GM12878 (cell line): ENCODE measurements around the gene SLC25A29. TPM values are rescaled to one million over a fixed set of nuclear protein-coding genes. Genes with fewer than 3 reads are reported as not detected.

Experiments
- ATAC-seq: fragments of 200-7000 bp; cut with Tn5 transposase; 3 replicates; pipeline ENCODE4 v1.9.1; 2020; ENCODE audit warnings: mild to moderate bottlenecking, moderate library complexity
- BruUV-seq: library from RNA; stranded (reverse); fragments of 400-500 nt; replicated peaks from 2 replicates; lab custom pipeline; 2021; lab: Mats Ljungman, UMichigan
- CTCF ChIA-PET: fragments of 300-600 bp; sonication (Branson Sonifier 250); formaldehyde crosslinking; extraction: SDS; loops from one replicate; lab custom pipeline; 2021; ENCODE audit warnings: inconsistent platforms; lab: Yijun Ruan, JAX
- POLR2A ChIA-PET: fragments of 350-600 bp; formaldehyde crosslinking; extraction: SDS; loops from one replicate; lab custom pipeline; 2021; ENCODE audit warnings: inconsistent platforms; lab: Charles Lee
- RAD21 ChIA-PET: fragments of 300-600 bp; sonication (Branson Sonifier 250); formaldehyde crosslinking; loops from one replicate; lab custom pipeline; 2023; ENCODE audit warnings: antibody characterized with exemption; ENCODE audit not compliant: unreplicated experiment; lab: Charles Lee
- SMC1A ChIA-PET: fragments of 300-600 bp; sonication (Branson Sonifier 250); formaldehyde crosslinking; loops from one replicate; lab custom pipeline; 2023; ENCODE audit not compliant: unreplicated experiment, uncharacterized antibody; lab: Charles Lee
- DNase-seq: peaks from one replicate; pipeline ENCODE4 v3.0.0-alpha.2; 2011; ENCODE audit warnings: low read depth, low spot score
- FAIRE-seq: peaks from 3 replicates; lab custom pipeline; 2011; peaks lifted over from hg19 to GRCh38; lab: Jason Lieb, UNC
- H2AFZ ChIP-seq: 2 replicates; pipeline ENCODE4 v1.6.0; 2011; ENCODE audit warnings: low read depth, low read length, control low read depth; ENCODE audit not compliant: control insufficient read depth
- H3K27ac ChIP-seq: 2 replicates; pipeline ENCODE4 v1.5.1; 2011; ENCODE audit warnings: control low read depth; ENCODE audit not compliant: control insufficient read depth, insufficient read depth
- H3K27me3 ChIP-seq, 2 experiments: replicated peaks in 1 of 2; 2 replicates each; pipeline versions ENCODE4 v1.6.0 to v1.6.1; 2011; ENCODE audit warnings: low read length in 1 of 2; ENCODE audit not compliant: control insufficient read depth in 2 of 2, insufficient read depth in 2 of 2
- H3K36me3 ChIP-seq, 2 experiments: 2 replicates each; pipeline ENCODE4 v1.5.1; 2011; ENCODE audit warnings: low read length in 1 of 2; ENCODE audit not compliant: control insufficient read depth in 2 of 2, insufficient read depth in 2 of 2
- H3K4me1 ChIP-seq: 2 replicates; pipeline ENCODE4 v1.6.1; 2011; ENCODE audit warnings: mild to moderate bottlenecking, low read length, moderate library complexity, mixed read lengths; ENCODE audit not compliant: control insufficient read depth, insufficient read depth
- H3K4me2 ChIP-seq: 2 replicates; pipeline ENCODE4 v1.6.0; 2011; ENCODE audit warnings: control low read depth; ENCODE audit not compliant: control insufficient read depth, insufficient read depth
- H3K4me3 ChIP-seq: fragments of 200-600 bp; sonication (generic); 2 replicates; pipeline ENCODE4 v1.5.1; 2016
- H3K79me2 ChIP-seq: 2 replicates; pipeline ENCODE4 v1.6.0; 2011; ENCODE audit warnings: low read length; ENCODE audit not compliant: control insufficient read depth, insufficient read depth
- H3K9ac ChIP-seq: 2 replicates; pipeline ENCODE4 v1.8.0; 2011; ENCODE audit warnings: low read length, control low read depth, mixed read lengths; ENCODE audit not compliant: control insufficient read depth, insufficient read depth
- H3K9me3 ChIP-seq: replicated peaks from 3 replicates; pipeline ENCODE4 v1.5.1; 2011; ENCODE audit warnings: mild to moderate bottlenecking, low read length; ENCODE audit not compliant: control insufficient read depth, insufficient read depth
- H4K20me1 ChIP-seq: 2 replicates; pipeline ENCODE4 v1.6.0; 2011; ENCODE audit not compliant: control insufficient read depth, insufficient read depth
- CBX3 ChIP-seq: fragments of 200-600 bp; sonication (generic); IDR thresholded peaks from 2 replicates; pipeline ENCODE4 v1.6.1; 2016; ENCODE audit warnings: low read depth, borderline replicate concordance
- CTCF ChIP-seq, 3 experiments: IDR thresholded peaks in 2 of 3; conservative IDR thresholded peaks in 1 of 3; 2 replicates each; pipeline ENCODE4 v1.5.1; 2011; ENCODE audit warnings: low read depth in 3 of 3, low read length in 3 of 3, mild to moderate bottlenecking in 3 of 3, control low read depth in 2 of 3, moderate library complexity in 2 of 3, inconsistent platforms in 1 of 3, mixed read lengths in 1 of 3; ENCODE audit not compliant: control insufficient read depth in 2 of 3, insufficient read depth in 1 of 3; ENCODE audit errors: extremely low read depth in 1 of 3
- E2F4 ChIP-seq: IDR thresholded peaks from 2 replicates; pipeline ENCODE4 v1.6.1; 2012; ENCODE audit warnings: low read depth, low read length, improper control_type of control experiment
- EED ChIP-seq: sonication (generic); IDR thresholded peaks from 2 replicates; pipeline ENCODE4 v1.6.1; 2016; ENCODE audit warnings: antibody characterized with exemption, low read depth
- ETV6 ChIP-seq, 2 experiments: fragments of 450-650 bp in 1 of 2; IDR thresholded peaks in 1 of 2; conservative IDR thresholded peaks in 1 of 2; 2 replicates each; pipeline ENCODE4 v1.6.1; 2014; ENCODE audit warnings: antibody characterized with exemption in 1 of 2, borderline replicate concordance in 1 of 2, low read depth in 1 of 2, mild to moderate bottlenecking in 1 of 2, moderate library complexity in 1 of 2
- IKZF1 ChIP-seq: fragments of 450-650 bp; conservative IDR thresholded peaks from 2 replicates; pipeline ENCODE4 v1.6.1; 2017; ENCODE audit warnings: antibody characterized with exemption, mild to moderate bottlenecking
- NBN ChIP-seq: fragments of 450-650 bp; IDR thresholded peaks from 2 replicates; pipeline ENCODE4 v1.6.1; 2016
- PAX8 ChIP-seq: fragments of 450-650 bp; IDR thresholded peaks from 2 replicates; pipeline ENCODE4 v1.6.1; 2017; ENCODE audit warnings: mild to moderate bottlenecking, moderate library complexity
- POLR2AphosphoS2 ChIP-seq: IDR thresholded peaks from 2 replicates; pipeline ENCODE4 v1.6.1; 2011; ENCODE audit warnings: low read depth, mild to moderate bottlenecking, low read length, improper control_type of control experiment, moderate library complexity
- RAD21 ChIP-seq: IDR thresholded peaks from 2 replicates; pipeline ENCODE4 v1.6.1; 2011; ENCODE audit warnings: mild to moderate bottlenecking, low read depth, low read length, moderate library complexity; ENCODE audit not compliant: insufficient read depth
- SIX5 ChIP-seq: IDR thresholded peaks from 2 replicates; pipeline ENCODE4 v1.6.1; 2011; ENCODE audit warnings: mild to moderate bottlenecking, low read depth, low read length, moderate library complexity; ENCODE audit not compliant: severe bottlenecking
- ZBTB4 ChIP-seq: fragments of 450-650 bp; formaldehyde crosslinking; IDR thresholded peaks from 2 replicates; pipeline ENCODE4 v1.4.0; 2022; ENCODE audit warnings: mild to moderate bottlenecking, moderate library complexity
- ZBTB40 ChIP-seq: fragments of 450-650 bp; IDR thresholded peaks from 2 replicates; pipeline ENCODE4 v1.6.1; 2016; ENCODE audit warnings: mild to moderate bottlenecking, moderate library complexity, borderline replicate concordance
- ZNF207 ChIP-seq: fragments of 450-650 bp; IDR thresholded peaks from 2 replicates; pipeline ENCODE4 v1.6.1; 2014; ENCODE audit warnings: antibody characterized with exemption, mild to moderate bottlenecking, borderline replicate concordance
- WGBS: methylation state at CpG from one replicate; pipeline ENCODE4 v1.1.6; 2016; ENCODE audit warnings: low lambda C conversion rate; ENCODE audit not compliant: insufficient replicate concordance, insufficient coverage; ENCODE audit errors: missing lambda C conversion rate; 5-methylcytosine and 5-hydroxymethylcytosine counted together
- in situ Hi-C: fragments of 300-500 bp; cut with MboI; formaldehyde crosslinking; loops from 9 replicates; pipeline ENCODE4 v1.14.3; 2018; ENCODE audit warnings: mixed read lengths
- intact Hi-C: fragments of 100-400 bp; cut with micrococcal nuclease; formaldehyde crosslinking; loops from one replicate; pipeline ENCODE4 v1.14.2; 2022; ENCODE audit not compliant: unreplicated experiment
- polyA plus RNA-seq, 11 experiments: library from polyadenylated mRNA; depleted of rRNA in 4 of 11; unstranded in 6 of 11; stranded (reverse) in 5 of 11; fragments of >200 nt; fragmentation: Nextera tagmentation in 4 of 11; fragmentation: Illumina TruSeq in 1 of 11; extraction: Ambion mirVana in 4 of 11; extraction: Trizol in 1 of 11; gene quantifications; 1 replicate in 1 of 11; 2 replicates in 10 of 11; pipeline versions ENCODE4 v1.2.1 to v1.2.3, GENCODE V29; 2011 to 2016; ENCODE audit warnings: inconsistent platforms in 2 of 11, missing spikeins in 2 of 11, low read depth in 1 of 11
- total RNA-seq, 4 experiments: library from RNA; depleted of rRNA in 3 of 4; stranded (reverse); fragments of >200 nt in 3 of 4; fragmentation: Illumina TruSeq in 1 of 4; extraction: Trizol in 1 of 4; gene quantifications; 2 replicates each; pipeline versions ENCODE4 v1.2.1 to v1.2.3, GENCODE V29; 2013 to 2021

The SLC25A29 gene
- total and polyA plus RNA-seq, 10 of the 15 experiments (the other 5 are each of a cell fraction or from before 2014, with no cell fraction given), result 0.42 to 13.3 (median 4.0) TPM; not detected in 1

GRCh38 chr14:100292301-100292775 lies 13.9 kb downstream of the SLC25A29 start:
- Histone ChIP-seq H4K20me1 (no peaks in the 10 kb centered on the region), H3K27me3 (no peaks in the 10 kb centered on the region), H3K4me2 (no peak overlapping the region), H3K9ac (no peak overlapping the region), H3K27ac (no peak overlapping the region), H2AFZ (no peak overlapping the region), H3K4me3 (no peak overlapping the region), H3K79me2 (no peaks in the 10 kb centered on the region), H3K9me3 (no peaks in the 10 kb centered on the region), H3K36me3 (no peaks in the 10 kb centered on the region), H3K4me1 (peaks cover 6% of the 10 kb centered on the region)
- ATAC-seq (no peak), FAIRE-seq (no peak), DNase-seq (no peak)
- ChIA-PET CTCF (no interaction called here), POLR2A (no interaction called here), RAD21 (no interaction called here), SMC1A (no interaction called here)
- intact Hi-C loops, result no loop called here
- 96% methylated on average over 53 of the region's 61 CpGs for whole genome bisulfite sequencing
- BruUV-seq, result no TSS peak
- in situ Hi-C loops, result no loop called here
- TF ChIP-seq CTCF (IDR thresholded peaks at IDR 0.05 in 2 of 3, conservative IDR thresholded peaks at IDR 0.05 in 1 of 3; ENCODE audit: control insufficient read depth in 2 of 3, extremely low read depth in 1 of 3, insufficient read depth in 1 of 3, low read depth in 3 of 3, low read length in 3 of 3), result no peak
- no peak for TF ChIP-seq EED
- TF ChIP-seq CBX3, result no peak
- TF ChIP-seq NBN, result no peak
- no peak for TF ChIP-seq ZBTB4 (CRISPR knock-in tag)
- TF ChIP-seq IKZF1, result no peak
- no peak for TF ChIP-seq SIX5
- no peak for TF ChIP-seq E2F4
- TF ChIP-seq ZBTB40, result no peak
- TF ChIP-seq ETV6 (conservative IDR thresholded peaks at IDR 0.05 in 1 of 2, IDR thresholded peaks at IDR 0.05 in 1 of 2; ENCODE audit: borderline replicate concordance in 1 of 2, low read depth in 1 of 2), result no peak
- no peak for TF ChIP-seq PAX8
- TF ChIP-seq RAD21, result no peak
- TF ChIP-seq POLR2AphosphoS2, result no peak
- TF ChIP-seq ZNF207, result no peak
